MV-4-11 (cell line): Measurements from ENCODE around the gene CRB2.

Experiments
- DNase-seq: peaks from one replicate; lab custom pipeline; 2025; lab: John Stamatoyannopoulos, UW

The CRB2 gene

GRCh38 chr9:123402981-123403509 is 47.0 kb downstream of the CRB2 start:
- DNase-seq = no peak

DNA sequence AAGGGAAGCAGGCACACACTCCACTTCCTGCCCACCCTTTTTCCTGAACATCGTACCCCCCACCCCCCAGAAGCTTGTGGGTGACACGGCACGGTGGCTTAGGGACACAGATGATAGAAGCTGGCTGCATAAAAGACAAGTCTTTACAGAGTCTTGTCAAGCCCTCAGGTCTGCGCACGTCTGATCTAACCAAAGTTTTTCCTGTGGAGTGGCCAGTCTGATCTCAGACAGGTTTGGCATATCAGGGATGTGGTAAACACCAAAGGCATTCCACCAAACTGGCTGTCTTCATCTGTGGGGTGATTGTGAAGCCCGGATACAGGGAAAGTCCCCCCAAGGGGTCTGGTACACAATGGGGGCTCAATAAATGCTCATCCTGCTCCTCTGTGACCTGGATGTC is 50.0 kb downstream of the CRB2 start:
- no peak for DNase-seq

GRCh38 chr9:123406691-123407216 is 50.8 kb downstream of the CRB2 start:
- DNase-seq = peak; percentile 86

- peak; percentile 31 for DNase-seq
These were observed 51.3 kb downstream of the CRB2 start for GRCh38 chr9:123407217-123407851.

DNA sequence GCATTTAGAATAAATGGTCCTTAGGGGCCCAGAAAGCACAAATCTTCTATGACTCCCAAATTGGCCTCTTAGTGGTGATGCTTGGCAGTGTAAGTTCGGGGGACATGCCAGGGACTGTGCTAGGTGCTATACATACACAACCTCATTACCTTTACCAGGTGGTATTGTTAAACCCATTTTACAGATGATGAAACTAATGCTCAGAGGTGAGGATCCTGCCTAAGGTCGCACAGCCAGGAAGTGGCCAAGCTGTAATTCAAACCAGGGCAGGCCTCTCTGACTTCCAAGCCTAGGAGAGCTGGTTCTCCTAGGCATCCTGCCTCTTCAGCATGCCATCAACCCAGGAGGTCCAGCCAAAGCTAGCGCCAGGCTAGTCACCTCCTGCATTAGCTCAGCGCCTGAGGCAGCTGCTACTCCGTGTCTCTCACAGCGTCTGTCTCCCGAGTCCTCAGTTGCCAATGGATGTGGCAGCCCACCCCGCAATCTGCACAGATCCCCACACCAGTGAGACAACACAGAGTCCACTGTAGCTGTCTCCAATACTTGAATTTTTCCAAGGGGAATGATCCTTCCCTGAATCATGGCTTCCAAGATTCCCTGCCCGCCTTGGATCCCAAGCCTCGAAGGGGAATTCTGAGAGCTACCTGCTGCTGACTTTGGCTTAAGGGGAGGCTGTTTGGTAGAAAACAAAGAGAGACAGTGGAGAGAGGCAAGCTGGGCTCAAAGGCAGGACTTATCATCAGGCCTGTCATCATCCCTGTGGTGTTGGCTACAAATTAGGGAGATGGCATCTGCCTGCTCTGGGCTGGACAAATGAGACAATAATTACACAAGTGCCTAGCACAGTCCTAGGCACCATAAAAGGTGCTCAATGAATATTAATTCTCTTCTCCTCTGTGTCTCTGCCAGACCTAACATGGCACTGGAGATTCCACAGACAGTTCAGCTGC is 52.6 kb downstream of the CRB2 start:
- no peak for DNase-seq

DNA sequence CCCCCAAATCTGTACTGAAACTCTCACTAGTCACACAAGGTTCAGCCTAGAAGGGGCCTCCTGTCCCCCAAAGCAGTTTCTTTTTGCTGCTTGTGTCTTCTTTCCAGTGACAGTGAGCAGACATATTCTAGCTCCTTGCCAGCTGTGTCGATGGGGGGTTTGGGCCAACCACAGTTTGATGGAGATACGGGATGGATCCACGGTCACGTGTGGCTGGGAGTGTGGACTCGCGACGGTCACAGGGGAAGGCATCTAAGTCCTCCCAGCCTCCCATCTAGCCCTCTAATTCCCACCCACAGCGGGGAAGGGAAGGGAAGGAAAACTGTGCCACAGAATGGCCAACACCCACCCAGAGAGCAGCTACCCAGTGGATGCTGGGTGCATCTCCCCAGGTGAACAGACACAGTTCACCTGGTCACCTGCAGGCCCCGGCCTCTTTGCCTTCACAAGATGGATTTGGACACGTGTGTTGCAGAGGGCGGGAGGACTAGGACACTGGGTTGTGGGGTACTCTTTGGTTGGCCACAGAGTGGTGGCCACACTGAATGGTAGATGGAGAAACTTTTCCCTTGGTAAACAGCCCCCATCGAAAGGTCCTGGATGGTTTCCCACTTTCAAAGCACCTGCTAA is 54.4 kb downstream of the CRB2 start:
- DNase-seq = no peak

- DNase-seq = no peak
These were observed 55.2 kb downstream of the CRB2 start for GRCh38 chr9:123411191-123411590.

DNA sequence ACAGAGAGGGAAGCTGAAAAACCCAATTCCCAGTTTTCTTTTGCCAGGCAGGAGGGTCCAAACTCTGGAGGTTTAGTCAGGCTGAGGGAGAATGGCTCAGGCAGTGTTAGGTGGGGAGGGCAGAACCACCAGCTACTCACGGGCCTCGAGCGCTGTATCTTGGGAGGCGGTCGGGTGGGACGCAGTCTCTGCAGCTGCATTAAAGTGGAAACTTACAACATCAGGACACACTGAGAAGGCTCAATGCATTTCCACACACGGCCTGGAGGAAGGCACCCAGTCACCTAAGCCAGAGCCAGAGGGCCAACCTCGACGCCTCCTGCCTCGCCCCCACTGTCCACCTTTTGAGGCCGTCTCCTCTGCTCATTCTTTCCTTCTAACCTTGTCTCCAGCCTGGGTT is 55.6 kb downstream of the CRB2 start:
- no peak for DNase-seq

GRCh38 chr9:123412171-123412820 is 56.3 kb downstream of the CRB2 start:
- no peak for DNase-seq

- no peak for DNase-seq
These were observed 58.2 kb downstream of the CRB2 start for GRCh38 chr9:123414204-123414603.

- no peak for DNase-seq
These were observed 59.2 kb downstream of the CRB2 start for GRCh38 chr9:123414936-123415930.

DNA sequence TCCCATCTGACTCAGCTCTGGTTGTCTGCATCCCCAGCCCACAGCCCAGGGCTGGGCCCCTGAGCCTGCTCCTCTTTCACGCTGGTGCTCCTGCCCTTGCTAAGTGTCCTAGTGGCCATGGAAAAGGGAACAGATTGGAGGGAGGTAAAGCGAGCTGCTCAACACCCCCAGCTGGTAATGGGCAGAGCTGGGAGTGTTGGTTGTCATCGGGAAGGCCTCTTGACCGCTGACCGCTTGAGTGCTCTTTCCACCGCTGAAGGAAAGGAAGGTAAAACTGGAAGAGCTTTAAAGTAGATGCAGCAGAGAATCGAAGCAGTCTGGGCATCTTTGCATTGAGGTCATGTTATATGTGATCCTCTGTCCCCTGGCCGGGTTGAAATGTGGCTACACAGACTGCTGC is 60.2 kb downstream of the CRB2 start:
- DNase-seq = no peak

- no peak for DNase-seq
These were observed 61.5 kb downstream of the CRB2 start for GRCh38 chr9:123417289-123418051.

- DNase-seq = no peak
These were observed 62.0 kb downstream of the CRB2 start for GRCh38 chr9:123418052-123418430.

DNA sequence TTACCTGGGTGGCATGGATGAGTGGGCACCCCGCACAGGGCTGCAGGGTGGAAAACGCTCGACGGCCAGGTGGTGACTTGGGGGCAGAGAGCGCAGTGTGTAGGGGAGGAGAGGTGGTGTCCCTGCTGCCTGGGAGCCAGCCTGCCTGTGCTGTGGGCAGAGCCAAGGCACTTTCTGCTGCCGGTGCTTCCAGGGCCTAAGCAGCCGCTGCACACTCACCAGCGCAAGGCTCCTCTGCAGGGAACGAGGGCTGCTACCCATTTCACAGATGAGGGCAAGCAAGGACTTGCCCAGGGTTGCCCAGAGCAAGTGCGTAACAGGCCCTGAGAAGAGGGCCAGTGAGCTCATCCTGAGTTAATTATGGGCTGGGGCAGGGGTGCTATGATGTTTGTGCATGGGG is 62.5 kb downstream of the CRB2 start:
- no peak for DNase-seq

GRCh38 chr9:123419091-123419490 is 63.1 kb downstream of the CRB2 start:
- DNase-seq = no peak

GRCh38 chr9:123419721-123420591 is 64.0 kb downstream of the CRB2 start:
- DNase-seq = no peak

DNA sequence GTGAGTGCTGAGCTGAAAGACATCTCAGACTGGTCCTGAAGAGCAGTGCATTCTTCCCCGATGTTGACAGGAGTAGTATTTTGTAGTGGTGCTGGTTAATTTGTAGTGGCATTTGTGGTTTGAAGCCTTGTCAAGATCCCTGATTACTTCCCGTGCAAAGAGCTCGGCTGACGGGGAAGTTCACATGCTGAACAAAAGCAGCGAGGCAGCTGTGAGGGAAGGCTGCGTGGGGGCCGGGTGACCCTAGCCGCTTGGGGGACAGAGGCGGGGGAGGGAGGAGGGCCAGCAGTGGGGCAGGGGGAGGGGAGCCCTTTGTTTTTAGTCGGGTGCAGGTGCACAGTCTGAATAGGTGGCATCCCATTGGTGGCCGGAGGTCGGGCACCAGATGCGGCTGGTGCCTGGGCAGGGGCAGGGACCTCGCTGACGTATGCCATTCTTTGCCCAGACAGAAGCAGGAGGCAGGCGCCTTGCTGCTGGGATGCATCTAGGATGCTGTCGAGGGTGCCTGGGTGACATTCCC is 64.7 kb downstream of the CRB2 start:
- DNase-seq = peak; percentile 37

GRCh38 chr9:123421186-123421585 is 65.2 kb downstream of the CRB2 start:
- DNase-seq = no peak
